KMS-11 (cell line): ENCODE results near the gene ZNF805.

Experiments used
- H2AFZ ChIP-seq: fragments of 200-600 bp; sonication (generic); 2 replicates; pipeline ENCODE4 v1.6.1; 2016; ENCODE audit warnings: antibody characterized with exemption, mixed run types, low read depth
- H3K27ac ChIP-seq: fragments of 200-600 bp; sonication (generic); 2 replicates; pipeline ENCODE4 v1.6.1; 2016; ENCODE audit warnings: mild to moderate bottlenecking, mixed run types
- H3K27me3 ChIP-seq: fragments of 200-600 bp; sonication (generic); 2 replicates; pipeline ENCODE4 v1.6.1; 2017; ENCODE audit warnings: mild to moderate bottlenecking, low read depth, mixed run types, moderate library complexity; ENCODE audit not compliant: insufficient read depth
- H3K36me3 ChIP-seq: fragments of 200-600 bp; sonication (generic); 2 replicates; pipeline ENCODE4 v1.6.1; 2017; ENCODE audit warnings: mild to moderate bottlenecking, mixed run types; ENCODE audit not compliant: insufficient read depth
- H3K4me1 ChIP-seq: fragments of 200-600 bp; sonication (generic); 2 replicates; pipeline ENCODE4 v1.6.1; 2016; ENCODE audit warnings: mild to moderate bottlenecking, low read depth, mixed run types; ENCODE audit not compliant: poor library complexity, severe bottlenecking
- H3K4me2 ChIP-seq: fragments of 200-600 bp; sonication (generic); 2 replicates; pipeline ENCODE4 v1.7.0; 2016; ENCODE audit warnings: mild to moderate bottlenecking, mixed run types
- H3K4me3 ChIP-seq: fragments of 200-600 bp; sonication (generic); IDR thresholded peaks from 2 replicates; pipeline ENCODE4 v1.6.1; 2017; ENCODE audit warnings: low read depth, low read length, mixed read lengths; ENCODE audit not compliant: insufficient read depth
- H3K79me2 ChIP-seq: fragments of 200-600 bp; sonication (generic); 2 replicates; pipeline ENCODE4 v1.6.1; 2016; ENCODE audit warnings: low read depth, mixed run types; ENCODE audit not compliant: insufficient read depth
- H3K9ac ChIP-seq: fragments of 200-600 bp; sonication (generic); 2 replicates; pipeline ENCODE4 v1.6.1; 2016; ENCODE audit warnings: mild to moderate bottlenecking, mixed run types
- H4K20me1 ChIP-seq: fragments of 200-600 bp; sonication (generic); 2 replicates; pipeline ENCODE4 v1.6.1; 2016; ENCODE audit warnings: mild to moderate bottlenecking, mixed run types; ENCODE audit not compliant: insufficient read depth
- TF ChIP-seq, protein P1 (sequence below): fragments of 200-600 bp; sonication (generic); conservative IDR thresholded peaks from 2 replicates; pipeline ENCODE4 v1.6.1; 2017; ENCODE audit warnings: low read depth, mild to moderate bottlenecking, antibody characterized with exemption, low read length, moderate library complexity, mixed read lengths

Gene ZNF805

GRCh38 chr19:57231686-57232085, 8.7 kb upstream of the ZNF805 start:
- Histone ChIP-seq H3K79me2 (no peaks in the 10 kb centered on the region), H3K4me1 (no peaks in the 10 kb centered on the region), H3K4me2 (no peak overlapping the region), H3K36me3 (no peaks in the 10 kb centered on the region), H2AFZ (no peak overlapping the region), H3K4me3 (no peak overlapping the region), H3K9ac (no peak overlapping the region), H3K27me3 (no peaks in the 10 kb centered on the region), H3K27ac (no peak overlapping the region), H4K20me1 (no peaks in the 10 kb centered on the region)
- TF ChIP-seq, protein P1, sequence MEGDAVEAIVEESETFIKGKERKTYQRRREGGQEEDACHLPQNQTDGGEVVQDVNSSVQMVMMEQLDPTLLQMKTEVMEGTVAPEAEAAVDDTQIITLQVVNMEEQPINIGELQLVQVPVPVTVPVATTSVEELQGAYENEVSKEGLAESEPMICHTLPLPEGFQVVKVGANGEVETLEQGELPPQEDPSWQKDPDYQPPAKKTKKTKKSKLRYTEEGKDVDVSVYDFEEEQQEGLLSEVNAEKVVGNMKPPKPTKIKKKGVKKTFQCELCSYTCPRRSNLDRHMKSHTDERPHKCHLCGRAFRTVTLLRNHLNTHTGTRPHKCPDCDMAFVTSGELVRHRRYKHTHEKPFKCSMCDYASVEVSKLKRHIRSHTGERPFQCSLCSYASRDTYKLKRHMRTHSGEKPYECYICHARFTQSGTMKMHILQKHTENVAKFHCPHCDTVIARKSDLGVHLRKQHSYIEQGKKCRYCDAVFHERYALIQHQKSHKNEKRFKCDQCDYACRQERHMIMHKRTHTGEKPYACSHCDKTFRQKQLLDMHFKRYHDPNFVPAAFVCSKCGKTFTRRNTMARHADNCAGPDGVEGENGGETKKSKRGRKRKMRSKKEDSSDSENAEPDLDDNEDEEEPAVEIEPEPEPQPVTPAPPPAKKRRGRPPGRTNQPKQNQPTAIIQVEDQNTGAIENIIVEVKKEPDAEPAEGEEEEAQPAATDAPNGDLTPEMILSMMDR: no peak

- Histone ChIP-seq H3K27ac (no peak overlapping the region), H3K4me3 (no peak overlapping the region), H3K9ac (no peak overlapping the region), H3K4me2 (no peak overlapping the region), H3K79me2 (no peaks in the 10 kb centered on the region), H3K4me1 (no peaks in the 10 kb centered on the region), H3K36me3 (no peaks in the 10 kb centered on the region), H4K20me1 (no peaks in the 10 kb centered on the region), H2AFZ (no peak overlapping the region), H3K27me3 (no peaks in the 10 kb centered on the region)
- TF ChIP-seq, protein P1: no peak
Measured at GRCh38 chr19:57233207-57233606, 7.2 kb upstream of the ZNF805 start.

DNA sequence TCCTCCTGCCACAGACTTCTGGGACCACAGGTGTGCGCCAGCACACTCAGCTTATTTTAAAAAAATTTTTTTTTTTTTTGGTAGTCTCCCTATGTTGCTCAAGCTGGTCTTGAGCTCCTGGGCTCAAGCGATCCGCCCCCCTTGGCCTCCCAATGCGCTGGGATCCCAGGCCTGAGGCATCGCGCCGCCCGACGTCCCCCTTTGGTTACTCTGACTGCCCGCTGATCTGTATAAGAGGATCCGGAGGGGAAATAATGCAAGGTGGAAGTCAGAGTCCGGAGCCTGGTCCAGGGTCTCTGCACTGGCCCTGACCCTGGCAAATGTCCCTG, 486 bp upstream of the ZNF805 start:
- H3K27ac ChIP-seq: peak overlapping the region; percentile 60; the same call in 1 of the 2 replicates
- H3K4me2 ChIP-seq: peak overlapping the region; percentile 46
- peaks cover 13% of the 10 kb centered on the region; the same call in 1 of the 2 replicates for H3K79me2 ChIP-seq
- H4K20me1 ChIP-seq: no peaks in the 10 kb centered on the region
- no peak overlapping the region for H3K4me3 ChIP-seq
- H3K27me3 ChIP-seq: no peaks in the 10 kb centered on the region
- peaks cover 7% of the 10 kb centered on the region for H3K4me1 ChIP-seq
- H3K36me3 ChIP-seq: peaks cover 9% of the 10 kb centered on the region; the same call in 1 of the 2 replicates
- TF ChIP-seq, protein P1: no peak
- peak overlapping the region; percentile 98 for H2AFZ ChIP-seq
- H3K9ac ChIP-seq: no peak overlapping the region; the same call in 1 of the 2 replicates

GRCh38 chr19:57241176-57241575, 744 bp downstream of the ZNF805 start:
- peak overlapping the region; percentile 98 for H2AFZ ChIP-seq
- H3K27ac ChIP-seq: peak overlapping the region; percentile 60; the same call in 1 of the 2 replicates
- H3K36me3 ChIP-seq: peaks cover 11% of the 10 kb centered on the region; the same call in 1 of the 2 replicates
- H3K4me2 ChIP-seq: peak overlapping the region; percentile 89
- H3K79me2 ChIP-seq: peaks cover 13% of the 10 kb centered on the region; the same call in 1 of the 2 replicates
- H4K20me1 ChIP-seq: no peaks in the 10 kb centered on the region
- TF ChIP-seq, protein P1: no peak
- H3K4me3 ChIP-seq: no peak overlapping the region
- H3K27me3 ChIP-seq: no peaks in the 10 kb centered on the region
- peaks cover 7% of the 10 kb centered on the region for H3K4me1 ChIP-seq
- H3K9ac ChIP-seq: peak overlapping the region; percentile 76; the same call in 1 of the 2 replicates
